Measurements from ENCODE around the gene USP24. TPM values are rescaled to one million over a fixed set of nuclear protein-coding genes. Genes with fewer than 3 reads are reported as not detected.
A peak's percentile ranks its signal among the peaks of the same experiment; 100 is the strongest.

Gene USP24
- total and polyA plus RNA-seq, 7 experiments from 2014 or later = 4.7 to 91.4 (median 71.7) TPM

GRCh38 chr1:55213885-55214211 is 1.3 kb downstream of the USP24 start:
- CTCF ChIA-PET = interaction anchor here (0.7 to 1.0 kb wide), 3 partner anchors 10 to 66 kb away, joined by 3 to 4 read pairs (median 3); no protein-coding TSS in a partner anchor
- no peaks in the 10 kb centered on the region for H3K9me3 ChIP-seq (ENCODE audit: control insufficient read depth in 2 of 3, low read length in 3 of 3)
- peaks cover 50 to 53% of the 10 kb centered on the region in 2 donors for H3K4me1 ChIP-seq (ENCODE audit: control insufficient read depth in 2 of 2, insufficient read depth in 2 of 2, low read length in 2 of 2)
- peak overlapping the region; percentile 75 to 96 (median 94) for H3K4me3 Mint-ChIP-seq
- H3K9me3 Mint-ChIP-seq = peaks cover 0 to 2% (median 0%) of the 10 kb centered on the region in 11 donors
- no peaks in the 10 kb centered on the region for H3K27me3 ChIP-seq (ENCODE audit: control insufficient read depth in 2 of 2, insufficient read depth in 2 of 2, low read length in 2 of 2)
- ATAC-seq (no peak), DNase-seq (peak in 3 of 9 donors; percentile 12 to 23 (median 13))
- intact Hi-C loops (cut with micrococcal nuclease) = loop anchor here (1.0 to 5.0 kb wide), 9 partner anchors 9 to 1161 kb away; partner anchors contain the start of genes TCEANC2 (in 1 of the 2) and TMEM59 (in 1 of the 2)
- H3K36me3 ChIP-seq (ENCODE audit: control insufficient read depth in 2 of 3, insufficient read depth in 3 of 3, low read length in 3 of 3) = peaks cover 0 to 5% (median 0%) of the 10 kb centered on the region in 3 experiments
- H3K27ac Mint-ChIP-seq = peak overlapping the region; percentile 85 to 98 (median 92)
- H3K27ac ChIP-seq (ENCODE audit: low read depth, low read length) = peak overlapping the region; percentile 93
- peaks cover 0 to 5% (median 0%) of the 10 kb centered on the region in 5 donors for H3K36me3 Mint-ChIP-seq
- H3K4me3 ChIP-seq (ENCODE audit: low read length) = peak overlapping the region; percentile 66
- POLR2A ChIA-PET = interaction anchor here (1.6 to 4.4 kb wide), 4 partner anchors 10 to 41 kb away, joined by 3 to 23 read pairs (median 7); no protein-coding TSS in a partner anchor
- H3K27me3 Mint-ChIP-seq = no peaks in the 10 kb centered on the region
- H3K4me1 Mint-ChIP-seq = peaks cover 67 to 85% (median 74%) of the 10 kb centered on the region in 7 donors

- Histone ChIP-seq H3K27me3 (ENCODE audit: control insufficient read depth in 2 of 2, insufficient read depth in 2 of 2, low read length in 2 of 2) (no peaks in the 10 kb centered on the region), H3K4me1 (ENCODE audit: control insufficient read depth in 2 of 2, insufficient read depth in 2 of 2, low read length in 2 of 2) (peaks cover 49 to 51% of the 10 kb centered on the region in 2 donors), H3K27ac (ENCODE audit: low read depth, low read length) (peak overlapping the region; percentile 93), H3K36me3 (ENCODE audit: control insufficient read depth in 2 of 3, insufficient read depth in 3 of 3, low read length in 3 of 3) (peaks cover 0 to 5% (median 0%) of the 10 kb centered on the region in 3 experiments), H3K4me3 (ENCODE audit: low read length) (peak overlapping the region; percentile 66), H3K9me3 (ENCODE audit: control insufficient read depth in 2 of 3, low read length in 3 of 3) (no peaks in the 10 kb centered on the region)
- Mint-ChIP-seq H3K4me1 (peaks cover 66 to 84% (median 72%) of the 10 kb centered on the region in 7 donors), H3K9me3 (peaks cover 0 to 2% (median 0%) of the 10 kb centered on the region in 11 donors), H3K27me3 (no peaks in the 10 kb centered on the region), H3K27ac (peak overlapping the region; percentile 85 to 98 (median 92)), H3K36me3 (peaks cover 0 to 5% (median 0%) of the 10 kb centered on the region in 5 donors), H3K4me3 (peak overlapping the region; percentile 75 to 96 (median 94))
- ChIA-PET CTCF (interaction anchor here (0.7 to 1.6 kb wide), 5 partner anchors 10 to 69 kb away, joined by 3 to 5 read pairs (median 4); no protein-coding TSS in a partner anchor), POLR2A (interaction anchor here (0.6 to 4.4 kb wide), 9 partner anchors 9 to 106 kb away, joined by 3 to 23 read pairs (median 3); no protein-coding TSS in a partner anchor)
- no peak for ATAC-seq
- intact Hi-C loops (cut with micrococcal nuclease) = loop anchor here (1.0 to 5.0 kb wide), 5 partner anchors 8 to 73 kb away; no protein-coding TSS in a partner anchor
- DNase-seq = peak in 3 of 9 donors; percentile 5 to 33 (median 13)
These were observed 1.8 kb downstream of the USP24 start for GRCh38 chr1:55213151-55213884.

GRCh38 chr1:55212349-55213150 is 2.6 kb downstream of the USP24 start:
- peak in 2 of 9 donors; percentile 18 to 23 for DNase-seq

GRCh38 chr1:55211863-55212262 is 3.3 kb downstream of the USP24 start:
- POLR2A ChIA-PET = interaction anchor here (0.7 to 1.7 kb wide), 3 partner anchors 12 to 59 kb away, joined by 3 to 6 read pairs (median 3); no protein-coding TSS in a partner anchor
- CTCF ChIA-PET = no interaction called here

More at GRCh38 chr1:55212349-55213150, 2.6 kb downstream of the USP24 start:
- ATAC-seq = no peak
- Mint-ChIP-seq H3K36me3 (peaks cover 0 to 6% (median 3%) of the 10 kb centered on the region in 5 donors), H3K27ac (peak overlapping the region; percentile 85 to 98 (median 91)), H3K9me3 (peaks cover 0 to 2% (median 0%) of the 10 kb centered on the region in 11 donors), H3K27me3 (no peaks in the 10 kb centered on the region), H3K4me1 (peaks cover 58 to 84% (median 71%) of the 10 kb centered on the region in 7 donors), H3K4me3 (peak overlapping the region; percentile 75 to 96 (median 94))
- ChIA-PET POLR2A (interaction anchor here (0.6 to 4.4 kb wide), 11 partner anchors 8 to 105 kb away, joined by 3 to 23 read pairs (median 3); no protein-coding TSS in a partner anchor), CTCF (interaction anchor here (0.9 to 1.6 kb wide), 3 partner anchors 60 to 69 kb away, joined by 3 to 5 read pairs (median 5); no protein-coding TSS in a partner anchor)
- H3K27ac ChIP-seq (ENCODE audit: low read depth, low read length) = peak overlapping the region; percentile 93
- intact Hi-C loops (cut with micrococcal nuclease) = loop anchor here (1.0 to 5.0 kb wide), 5 partner anchors 7 to 72 kb away; no protein-coding TSS in a partner anchor
- H3K4me1 ChIP-seq (ENCODE audit: control insufficient read depth in 2 of 2, insufficient read depth in 2 of 2, low read length in 2 of 2) = peaks cover 41 to 43% of the 10 kb centered on the region in 2 donors
- peaks cover 0 to 5% (median 0%) of the 10 kb centered on the region in 3 experiments for H3K36me3 ChIP-seq (ENCODE audit: control insufficient read depth in 2 of 3, insufficient read depth in 3 of 3, low read length in 3 of 3)
- H3K27me3 ChIP-seq (ENCODE audit: control insufficient read depth in 2 of 2, insufficient read depth in 2 of 2, low read length in 2 of 2) = no peaks in the 10 kb centered on the region
- no peaks in the 10 kb centered on the region for H3K9me3 ChIP-seq (ENCODE audit: control insufficient read depth in 2 of 3, low read length in 3 of 3)
- peak overlapping the region; percentile 66 for H3K4me3 ChIP-seq (ENCODE audit: low read length)

GRCh38 chr1:55210990-55211801 is 4.0 kb downstream of the USP24 start:
- peak overlapping the region; percentile 93 for H3K27ac ChIP-seq (ENCODE audit: low read depth, low read length)
- no peaks in the 10 kb centered on the region for H3K27me3 ChIP-seq (ENCODE audit: control insufficient read depth in 2 of 2, insufficient read depth in 2 of 2, low read length in 2 of 2)
- CTCF ChIA-PET = no interaction called here
- Mint-ChIP-seq H3K36me3 (peaks cover 0 to 7% (median 5%) of the 10 kb centered on the region in 5 donors), H3K9me3 (peaks cover 0 to 2% (median 0%) of the 10 kb centered on the region in 11 donors), H3K4me3 (peak overlapping the region; percentile 53 to 96 (median 88)), H3K27me3 (no peaks in the 10 kb centered on the region), H3K27ac (peak overlapping the region in 8 of 9 donors; percentile 7 to 98 (median 77)), H3K4me1 (peaks cover 55 to 85% (median 73%) of the 10 kb centered on the region in 7 donors)
- no peak for ATAC-seq
- POLR2A ChIA-PET = interaction anchor here (0.9 kb wide), 1 partner anchor 13 kb away, joined by 6 read pairs; no protein-coding TSS in a partner anchor
- intact Hi-C loops (cut with micrococcal nuclease) = loop anchor here in 1 of 2 donors (2.0 to 5.0 kb wide), 2 partner anchors 14 to 49 kb away; no protein-coding TSS in a partner anchor
- no peaks in the 10 kb centered on the region for H3K9me3 ChIP-seq (ENCODE audit: control insufficient read depth in 2 of 3, low read length in 3 of 3)
- peaks cover 0 to 5% (median 0%) of the 10 kb centered on the region in 3 experiments for H3K36me3 ChIP-seq (ENCODE audit: control insufficient read depth in 2 of 3, insufficient read depth in 3 of 3, low read length in 3 of 3)
- peak overlapping the region; percentile 66 for H3K4me3 ChIP-seq (ENCODE audit: low read length)
- DNase-seq = no peak
- peaks cover 29 to 36% of the 10 kb centered on the region in 2 donors for H3K4me1 ChIP-seq (ENCODE audit: control insufficient read depth in 2 of 2, insufficient read depth in 2 of 2, low read length in 2 of 2)

More at GRCh38 chr1:55211863-55212262, 3.3 kb downstream of the USP24 start:
- Histone ChIP-seq H3K27me3 (ENCODE audit: control insufficient read depth in 2 of 2, insufficient read depth in 2 of 2, low read length in 2 of 2) (no peaks in the 10 kb centered on the region), H3K36me3 (ENCODE audit: control insufficient read depth in 2 of 3, insufficient read depth in 3 of 3, low read length in 3 of 3) (peaks cover 0 to 5% (median 0%) of the 10 kb centered on the region in 3 experiments), H3K9me3 (ENCODE audit: control insufficient read depth in 2 of 3, low read length in 3 of 3) (no peaks in the 10 kb centered on the region), H3K27ac (ENCODE audit: low read depth, low read length) (peak overlapping the region; percentile 93), H3K4me1 (ENCODE audit: control insufficient read depth in 2 of 2, insufficient read depth in 2 of 2, low read length in 2 of 2) (peaks cover 36 to 40% of the 10 kb centered on the region in 2 donors), H3K4me3 (ENCODE audit: low read length) (peak overlapping the region; percentile 66)
- H3K9me3 Mint-ChIP-seq = peaks cover 0 to 2% (median 0%) of the 10 kb centered on the region in 11 donors
- intact Hi-C loops (cut with micrococcal nuclease) = loop anchor here (2.0 to 5.0 kb wide), 2 partner anchors 15 to 50 kb away; no protein-coding TSS in a partner anchor
- H3K36me3 Mint-ChIP-seq = peaks cover 0 to 6% (median 3%) of the 10 kb centered on the region in 5 donors
- H3K27ac Mint-ChIP-seq = peak overlapping the region; percentile 35 to 98 (median 92)
- H3K4me1 Mint-ChIP-seq = peaks cover 57 to 85% (median 73%) of the 10 kb centered on the region in 7 donors
- H3K27me3 Mint-ChIP-seq = no peaks in the 10 kb centered on the region
- H3K4me3 Mint-ChIP-seq = peak overlapping the region; percentile 75 to 96 (median 94)
- ATAC-seq (no peak), DNase-seq (no peak)

Data from naive thymus-derived CD4-positive, alpha-beta T cell (primary cell).